Glutamatergic neuron (in vitro differentiated cells): ENCODE data around the gene LEFTY2. TPM values are rescaled to one million over a fixed set of nuclear protein-coding genes. Genes with fewer than 3 reads are reported as not detected.
A peak's percentile ranks its signal among the peaks of the same experiment; 100 is the strongest.

Experiments
- DNase-seq: peaks from one replicate; pipeline ENCODE4 v3.0.0; 2022
- H3K27ac Mint-ChIP-seq: one replicate; pipeline ENCODE4 v1.8.0; 2020; ENCODE audit warnings: mild to moderate bottlenecking, mixed read lengths, inconsistent platforms; ENCODE audit not compliant: unreplicated experiment
- H3K27me3 Mint-ChIP-seq: one replicate; pipeline ENCODE4 v1.8.0; 2020; ENCODE audit warnings: mild to moderate bottlenecking, moderate library complexity, mixed read lengths, inconsistent platforms; ENCODE audit not compliant: unreplicated experiment
- H3K36me3 Mint-ChIP-seq: one replicate; pipeline ENCODE4 v1.8.0; 2020; ENCODE audit warnings: mild to moderate bottlenecking, mixed read lengths, inconsistent platforms; ENCODE audit not compliant: unreplicated experiment
- H3K4me1 Mint-ChIP-seq: one replicate; pipeline ENCODE4 v1.8.0; 2020; ENCODE audit warnings: mild to moderate bottlenecking, low read depth, mixed read lengths, inconsistent platforms; ENCODE audit not compliant: unreplicated experiment
- H3K4me3 Mint-ChIP-seq: one replicate; pipeline ENCODE4 v1.8.0; 2020; ENCODE audit warnings: mild to moderate bottlenecking, mixed read lengths, inconsistent platforms; ENCODE audit not compliant: unreplicated experiment
- H3K9me3 Mint-ChIP-seq: one replicate; pipeline ENCODE4 v1.8.0; 2020; ENCODE audit warnings: mild to moderate bottlenecking, moderate library complexity, mixed read lengths, inconsistent platforms; ENCODE audit not compliant: unreplicated experiment
- CTCF ChIP-seq: fragments of 200-600 bp; sonication (generic); IDR thresholded peaks from one replicate; pipeline ENCODE4 v1.5.0; 2021; ENCODE audit not compliant: partially characterized antibody, unreplicated experiment
- total RNA-seq: library from RNA; stranded (reverse); fragmentation: NEBNext Ultra II Directional; extraction: Animal tissue kit (Norgen Biotek cat#: 25700); gene quantifications from one replicate; pipeline ENCODE4 v1.2.1, GENCODE V29; 2021; ENCODE audit not compliant: unreplicated experiment

The LEFTY2 gene
- total RNA-seq, 1 donor from 2014 or later = 5.0 TPM

- H3K27ac Mint-ChIP-seq = no peak overlapping the region
- no peaks in the 10 kb centered on the region for H3K27me3 Mint-ChIP-seq
- no peaks in the 10 kb centered on the region for H3K36me3 Mint-ChIP-seq
- H3K4me1 Mint-ChIP-seq = no peaks in the 10 kb centered on the region
- DNase-seq = no peak
- TF ChIP-seq CTCF = no peak
- no peaks in the 10 kb centered on the region for H3K9me3 Mint-ChIP-seq
- no peak overlapping the region for H3K4me3 Mint-ChIP-seq
Measured at GRCh38 chr1:225950905-225951497, 10.0 kb upstream of the LEFTY2 start.

GRCh38 chr1:225949041-225949440 lies 8.0 kb upstream of the LEFTY2 start:
- no peak overlapping the region for H3K4me3 Mint-ChIP-seq
- H3K9me3 Mint-ChIP-seq = peaks cover 3% of the 10 kb centered on the region
- no peak for DNase-seq
- no peaks in the 10 kb centered on the region for H3K36me3 Mint-ChIP-seq
- H3K27me3 Mint-ChIP-seq = peaks cover 2% of the 10 kb centered on the region
- H3K4me1 Mint-ChIP-seq = peaks cover 3% of the 10 kb centered on the region
- H3K27ac Mint-ChIP-seq = no peak overlapping the region
- no peak for TF ChIP-seq CTCF

GRCh38 chr1:225946803-225947202 lies 5.8 kb upstream of the LEFTY2 start:
- no peaks in the 10 kb centered on the region for H3K36me3 Mint-ChIP-seq
- peaks cover 3% of the 10 kb centered on the region for H3K9me3 Mint-ChIP-seq
- H3K27ac Mint-ChIP-seq = no peak overlapping the region
- peaks cover 4% of the 10 kb centered on the region for H3K27me3 Mint-ChIP-seq
- TF ChIP-seq CTCF = no peak
- DNase-seq = no peak
- peaks cover 3% of the 10 kb centered on the region for H3K4me1 Mint-ChIP-seq
- no peak overlapping the region for H3K4me3 Mint-ChIP-seq

- Mint-ChIP-seq H3K36me3 (no peaks in the 10 kb centered on the region), H3K27ac (no peak overlapping the region), H3K27me3 (peaks cover 4% of the 10 kb centered on the region), H3K4me3 (no peak overlapping the region), H3K4me1 (peaks cover 6% of the 10 kb centered on the region), H3K9me3 (peaks cover 3% of the 10 kb centered on the region)
- DNase-seq = no peak
- no peak for TF ChIP-seq CTCF
Measured at GRCh38 chr1:225946082-225946620, 5.1 kb upstream of the LEFTY2 start.

GRCh38 chr1:225945564-225945963 lies 4.5 kb upstream of the LEFTY2 start:
- Mint-ChIP-seq H3K9me3 (peaks cover 3% of the 10 kb centered on the region), H3K4me1 (peaks cover 6% of the 10 kb centered on the region), H3K4me3 (no peak overlapping the region), H3K27ac (peak overlapping the region; percentile 22), H3K36me3 (no peaks in the 10 kb centered on the region), H3K27me3 (peaks cover 4% of the 10 kb centered on the region)
- TF ChIP-seq CTCF = no peak
- DNase-seq = no peak
